GM12878 (cell line): ENCODE data around the gene MIA. TPM values are rescaled to one million over a fixed set of nuclear protein-coding genes. Genes with fewer than 3 reads are reported as not detected.

Experiments used
- ATAC-seq: fragments of 200-7000 bp; cut with Tn5 transposase; 3 replicates; pipeline ENCODE4 v1.9.1; 2020; ENCODE audit warnings: mild to moderate bottlenecking, moderate library complexity
- BruUV-seq: library from RNA; stranded (reverse); fragments of 400-500 nt; replicated peaks from 2 replicates; lab custom pipeline; 2021; lab: Mats Ljungman, UMichigan
- CTCF ChIA-PET: fragments of 300-600 bp; sonication (Branson Sonifier 250); formaldehyde crosslinking; extraction: SDS; loops from one replicate; lab custom pipeline; 2021; ENCODE audit warnings: inconsistent platforms; lab: Yijun Ruan, JAX
- POLR2A ChIA-PET: fragments of 350-600 bp; formaldehyde crosslinking; extraction: SDS; loops from one replicate; lab custom pipeline; 2021; ENCODE audit warnings: inconsistent platforms; lab: Charles Lee
- RAD21 ChIA-PET: fragments of 300-600 bp; sonication (Branson Sonifier 250); formaldehyde crosslinking; loops from one replicate; lab custom pipeline; 2023; ENCODE audit warnings: antibody characterized with exemption; ENCODE audit not compliant: unreplicated experiment; lab: Charles Lee
- SMC1A ChIA-PET: fragments of 300-600 bp; sonication (Branson Sonifier 250); formaldehyde crosslinking; loops from one replicate; lab custom pipeline; 2023; ENCODE audit not compliant: unreplicated experiment, uncharacterized antibody; lab: Charles Lee
- DNase-seq: peaks from one replicate; pipeline ENCODE4 v3.0.0-alpha.2; 2011; ENCODE audit warnings: low read depth, low spot score
- FAIRE-seq: peaks from 3 replicates; lab custom pipeline; 2011; peaks lifted over from hg19 to GRCh38; lab: Jason Lieb, UNC
- H2AFZ ChIP-seq: 2 replicates; pipeline ENCODE4 v1.6.0; 2011; ENCODE audit warnings: low read depth, low read length, control low read depth; ENCODE audit not compliant: control insufficient read depth
- H3K27ac ChIP-seq: 2 replicates; pipeline ENCODE4 v1.5.1; 2011; ENCODE audit warnings: control low read depth; ENCODE audit not compliant: control insufficient read depth, insufficient read depth
- H3K27me3 ChIP-seq, 2 experiments: replicated peaks in 1 of 2; 2 replicates each; pipeline versions ENCODE4 v1.6.0 to v1.6.1; 2011; ENCODE audit warnings: low read length in 1 of 2; ENCODE audit not compliant: control insufficient read depth in 2 of 2, insufficient read depth in 2 of 2
- H3K36me3 ChIP-seq, 2 experiments: 2 replicates each; pipeline ENCODE4 v1.5.1; 2011; ENCODE audit warnings: low read length in 1 of 2; ENCODE audit not compliant: control insufficient read depth in 2 of 2, insufficient read depth in 2 of 2
- H3K4me1 ChIP-seq: 2 replicates; pipeline ENCODE4 v1.6.1; 2011; ENCODE audit warnings: mild to moderate bottlenecking, low read length, moderate library complexity, mixed read lengths; ENCODE audit not compliant: control insufficient read depth, insufficient read depth
- H3K4me2 ChIP-seq: 2 replicates; pipeline ENCODE4 v1.6.0; 2011; ENCODE audit warnings: control low read depth; ENCODE audit not compliant: control insufficient read depth, insufficient read depth
- H3K4me3 ChIP-seq: fragments of 200-600 bp; sonication (generic); 2 replicates; pipeline ENCODE4 v1.5.1; 2016
- H3K79me2 ChIP-seq: 2 replicates; pipeline ENCODE4 v1.6.0; 2011; ENCODE audit warnings: low read length; ENCODE audit not compliant: control insufficient read depth, insufficient read depth
- H3K9ac ChIP-seq: 2 replicates; pipeline ENCODE4 v1.8.0; 2011; ENCODE audit warnings: low read length, control low read depth, mixed read lengths; ENCODE audit not compliant: control insufficient read depth, insufficient read depth
- H3K9me3 ChIP-seq: replicated peaks from 3 replicates; pipeline ENCODE4 v1.5.1; 2011; ENCODE audit warnings: mild to moderate bottlenecking, low read length; ENCODE audit not compliant: control insufficient read depth, insufficient read depth
- H4K20me1 ChIP-seq: 2 replicates; pipeline ENCODE4 v1.6.0; 2011; ENCODE audit not compliant: control insufficient read depth, insufficient read depth
- BCLAF1 ChIP-seq: fragments of 450-650 bp; IDR thresholded peaks from 2 replicates; pipeline ENCODE4 v1.6.1; 2017; ENCODE audit warnings: antibody characterized with exemption, mild to moderate bottlenecking, moderate library complexity
- PAX5 ChIP-seq: IDR thresholded peaks from 2 replicates; pipeline ENCODE4 v1.6.1; 2011; ENCODE audit warnings: low read depth, low read length, borderline replicate concordance
- WGBS: methylation state at CpG from one replicate; pipeline ENCODE4 v1.1.6; 2016; ENCODE audit warnings: low lambda C conversion rate; ENCODE audit not compliant: insufficient replicate concordance, insufficient coverage; ENCODE audit errors: missing lambda C conversion rate; 5-methylcytosine and 5-hydroxymethylcytosine counted together
- in situ Hi-C: fragments of 300-500 bp; cut with MboI; formaldehyde crosslinking; loops from 9 replicates; pipeline ENCODE4 v1.14.3; 2018; ENCODE audit warnings: mixed read lengths
- intact Hi-C: fragments of 100-400 bp; cut with micrococcal nuclease; formaldehyde crosslinking; loops from one replicate; pipeline ENCODE4 v1.14.2; 2022; ENCODE audit not compliant: unreplicated experiment
- polyA plus RNA-seq, 11 experiments: library from polyadenylated mRNA; depleted of rRNA in 4 of 11; unstranded in 6 of 11; stranded (reverse) in 5 of 11; fragments of >200 nt; fragmentation: Nextera tagmentation in 4 of 11; fragmentation: Illumina TruSeq in 1 of 11; extraction: Ambion mirVana in 4 of 11; extraction: Trizol in 1 of 11; gene quantifications; 1 replicate in 1 of 11; 2 replicates in 10 of 11; pipeline versions ENCODE4 v1.2.1 to v1.2.3, GENCODE V29; 2011 to 2016; ENCODE audit warnings: inconsistent platforms in 2 of 11, missing spikeins in 2 of 11, low read depth in 1 of 11
- total RNA-seq, 4 experiments: library from RNA; depleted of rRNA in 3 of 4; stranded (reverse); fragments of >200 nt in 3 of 4; fragmentation: Illumina TruSeq in 1 of 4; extraction: Trizol in 1 of 4; gene quantifications; 2 replicates each; pipeline versions ENCODE4 v1.2.1 to v1.2.3, GENCODE V29; 2013 to 2021

Gene MIA
- total and polyA plus RNA-seq, 10 of the 15 experiments (the other 5 are each of a cell fraction or from before 2014, with no cell fraction given), result 0.16 to 2.7 (median 1.4) TPM; not detected in 3

DNA sequence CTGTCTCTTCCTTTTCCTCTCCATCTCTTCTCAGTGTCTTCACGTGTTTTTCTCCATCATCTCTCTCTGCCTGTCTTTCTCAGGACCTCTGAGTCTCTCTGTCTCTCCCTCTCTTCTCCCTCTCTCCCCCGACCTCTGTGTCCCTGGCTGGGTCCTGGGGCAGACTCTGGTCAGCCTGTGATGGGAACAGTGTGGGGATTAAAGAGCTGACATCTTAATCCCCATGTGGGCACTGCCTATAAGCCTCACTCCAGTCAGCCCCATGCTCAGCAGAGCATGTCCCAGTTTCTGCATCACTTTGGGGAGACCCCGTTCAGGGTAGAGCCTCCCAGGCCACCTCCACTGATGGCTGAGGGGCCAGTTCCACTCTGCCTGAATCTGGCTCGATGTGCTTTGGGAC is 39.9 kb downstream of the MIA start:
- 9% methylated on average over 4 of the region's 4 CpGs for WGBS
- H3K9ac ChIP-seq, result no peak overlapping the region

More for the DNA sequence above, 39.9 kb downstream of the MIA start:
- H3K9me3 ChIP-seq, result no peaks in the 10 kb centered on the region
- DNase-seq (no peak), FAIRE-seq (no peak), ATAC-seq (no peak)
- TF ChIP-seq PAX5, result 0 out of 2 replicates have a peak, but pooled peaks have one; percentile 27
- no peak for TF ChIP-seq BCLAF1
- H3K27me3 ChIP-seq, result no peaks in the 10 kb centered on the region
- H3K27ac ChIP-seq, result no peak overlapping the region
- ChIA-PET SMC1A (no interaction called here), RAD21 (no interaction called here), POLR2A (interaction anchor here (0.9 kb wide), 1 partner anchor 154 kb away, joined by 3 read pairs; no protein-coding TSS in a partner anchor), CTCF (interaction anchor here (1.1 kb wide), 1 partner anchor 65 kb away, joined by 3 read pairs; no protein-coding TSS in a partner anchor)
- H3K4me3 ChIP-seq, result no peak overlapping the region
- no peaks in the 10 kb centered on the region for H3K36me3 ChIP-seq
- no peak overlapping the region for H3K4me2 ChIP-seq
- in situ Hi-C loops (no loop called here), intact Hi-C loops (no loop called here)
- no peak overlapping the region for H2AFZ ChIP-seq
- no TSS peak for BruUV-seq
- H3K4me1 ChIP-seq, result peaks cover 10% of the 10 kb centered on the region
- no peaks in the 10 kb centered on the region for H4K20me1 ChIP-seq
- no peaks in the 10 kb centered on the region for H3K79me2 ChIP-seq
